Activated CD4-positive, alpha-beta memory T cell treated with anti-CD3 and anti-CD28 coated beads for 36 hours (primary cell): ENCODE data around the gene CNPY1. TPM values are rescaled to one million over a fixed set of nuclear protein-coding genes. Genes with fewer than 3 reads are reported as not detected.

ENCODE experiments used
- CTCF ChIA-PET: fragments of 350-600 bp; sonication (Branson Sonifier 250); formaldehyde crosslinking; loops from one replicate; lab custom pipeline; 2021; ENCODE audit warnings: antibody characterized with exemption, inconsistent platforms; lab: Charles Lee
- POLR2A ChIA-PET: fragments of 350-600 bp; sonication (Branson Sonifier 250); formaldehyde crosslinking; loops from one replicate; lab custom pipeline; 2021; ENCODE audit warnings: antibody characterized with exemption; lab: Charles Lee
- DNase-seq: peaks from one replicate; pipeline ENCODE4 v3.0.0-alpha.2; 2020
- H3K27ac Mint-ChIP-seq: one replicate; pipeline ENCODE4 v1.8.0; 2021; ENCODE audit warnings: mixed read lengths
- H3K27me3 Mint-ChIP-seq: one replicate; pipeline ENCODE4 v1.8.0; 2021; ENCODE audit warnings: mixed read lengths
- H3K36me3 Mint-ChIP-seq: one replicate; pipeline ENCODE4 v1.8.0; 2021; ENCODE audit warnings: mixed read lengths
- H3K4me1 Mint-ChIP-seq: one replicate; pipeline ENCODE4 v1.8.0; 2021; ENCODE audit warnings: low read depth, mixed read lengths
- H3K4me3 Mint-ChIP-seq: one replicate; pipeline ENCODE4 v1.8.0; 2021; ENCODE audit warnings: mild to moderate bottlenecking, mixed read lengths
- H3K9me3 Mint-ChIP-seq: one replicate; pipeline ENCODE4 v1.8.0; 2021; ENCODE audit warnings: mixed read lengths
- intact Hi-C: fragments of 100-400 bp; cut with micrococcal nuclease; formaldehyde crosslinking; loops from one replicate; pipeline ENCODE4 v1.15.1; 2023
- total RNA-seq, 2 experiments: library from RNA; stranded (reverse); gene quantifications; one replicate each; pipeline ENCODE4 v1.2.3, GENCODE V29; 2021

The CNPY1 gene
- total RNA-seq, 2 experiments from 2014 or later: not detected

GRCh38 chr7:155469311-155470185 is 76.8 kb downstream of the CNPY1 start:
- intact Hi-C loops: loop anchor here (2.0 to 10.0 kb wide), 2 partner anchors 17 to 265 kb away; no protein-coding TSS in a partner anchor
- ChIA-PET CTCF (no interaction called here), POLR2A (no interaction called here)
- Mint-ChIP-seq H3K36me3 (no peaks in the 10 kb centered on the region), H3K27me3 (peaks cover 82% of the 10 kb centered on the region), H3K4me1 (peaks cover 19% of the 10 kb centered on the region), H3K27ac (no peak overlapping the region), H3K4me3 (no peak overlapping the region), H3K9me3 (no peaks in the 10 kb centered on the region)
- no peak for DNase-seq

GRCh38 chr7:155468785-155469148 is 77.6 kb downstream of the CNPY1 start:
- H3K9me3 Mint-ChIP-seq: no peaks in the 10 kb centered on the region
- H3K4me1 Mint-ChIP-seq: peaks cover 19% of the 10 kb centered on the region
- ChIA-PET CTCF (no interaction called here), POLR2A (no interaction called here)
- H3K4me3 Mint-ChIP-seq: no peak overlapping the region
- peaks cover 80% of the 10 kb centered on the region for H3K27me3 Mint-ChIP-seq
- no peak overlapping the region for H3K27ac Mint-ChIP-seq
- no peak for DNase-seq
- no peaks in the 10 kb centered on the region for H3K36me3 Mint-ChIP-seq
- intact Hi-C loops: loop anchor here (2.0 kb wide), 1 partner anchor 16 kb away; no protein-coding TSS in a partner anchor

- ChIA-PET CTCF (no interaction called here), POLR2A (no interaction called here)
- intact Hi-C loops: loop anchor here (2.0 kb wide), 2 partner anchors 15 to 41 kb away; no protein-coding TSS in a partner anchor
- H3K36me3 Mint-ChIP-seq: no peaks in the 10 kb centered on the region
- H3K9me3 Mint-ChIP-seq: no peaks in the 10 kb centered on the region
- H3K27ac Mint-ChIP-seq: no peak overlapping the region
- H3K27me3 Mint-ChIP-seq: peaks cover 80% of the 10 kb centered on the region
- H3K4me3 Mint-ChIP-seq: no peak overlapping the region
- H3K4me1 Mint-ChIP-seq: peaks cover 19% of the 10 kb centered on the region
- DNase-seq: no peak
Observed at GRCh38 chr7:155467846-155468784, 78.2 kb downstream of the CNPY1 start.

- DNase-seq: peak; percentile 59
- Mint-ChIP-seq H3K4me3 (no peak overlapping the region), H3K9me3 (no peaks in the 10 kb centered on the region), H3K36me3 (no peaks in the 10 kb centered on the region), H3K27ac (no peak overlapping the region), H3K4me1 (peaks cover 19% of the 10 kb centered on the region), H3K27me3 (peaks cover 77% of the 10 kb centered on the region)
- ChIA-PET POLR2A (no interaction called here), CTCF (no interaction called here)
- intact Hi-C loops: loop anchor here (2.0 kb wide), 1 partner anchor 42 kb away; no protein-coding TSS in a partner anchor
Observed at GRCh38 chr7:155466814-155467733, 79.3 kb downstream of the CNPY1 start.

GRCh38 chr7:155466142-155466813 is 80.1 kb downstream of the CNPY1 start:
- ChIA-PET CTCF (interaction anchor here (1.1 kb wide), 1 partner anchor 10 kb away, joined by 3 read pairs; no protein-coding TSS in a partner anchor), POLR2A (no interaction called here)
- DNase-seq: no peak
- Mint-ChIP-seq H3K27ac (no peak overlapping the region), H3K9me3 (no peaks in the 10 kb centered on the region), H3K27me3 (peaks cover 78% of the 10 kb centered on the region), H3K4me3 (no peak overlapping the region), H3K36me3 (no peaks in the 10 kb centered on the region), H3K4me1 (peaks cover 19% of the 10 kb centered on the region)
- intact Hi-C loops: loop anchor here (2.0 kb wide), 1 partner anchor 43 kb away; no protein-coding TSS in a partner anchor

GRCh38 chr7:155465761-155466141 is 80.6 kb downstream of the CNPY1 start:
- DNase-seq: no peak
- Mint-ChIP-seq H3K4me1 (peaks cover 16% of the 10 kb centered on the region), H3K27ac (no peak overlapping the region), H3K36me3 (no peaks in the 10 kb centered on the region), H3K9me3 (no peaks in the 10 kb centered on the region), H3K27me3 (peaks cover 78% of the 10 kb centered on the region), H3K4me3 (no peak overlapping the region)
- CTCF ChIA-PET: interaction anchor here (1.1 kb wide), 1 partner anchor 9 kb away, joined by 3 read pairs; no protein-coding TSS in a partner anchor
- POLR2A ChIA-PET: no interaction called here
- intact Hi-C loops: loop anchor here (2.0 kb wide), 1 partner anchor 43 kb away; no protein-coding TSS in a partner anchor

- POLR2A ChIA-PET: no interaction called here
- intact Hi-C loops: no loop called here
- H3K27ac Mint-ChIP-seq: no peak overlapping the region
- H3K4me1 Mint-ChIP-seq: peaks cover 16% of the 10 kb centered on the region
- H3K4me3 Mint-ChIP-seq: no peak overlapping the region
- CTCF ChIA-PET: interaction anchor here (1.1 kb wide), 1 partner anchor 9 kb away, joined by 3 read pairs; no protein-coding TSS in a partner anchor
- no peaks in the 10 kb centered on the region for H3K36me3 Mint-ChIP-seq
- H3K9me3 Mint-ChIP-seq: no peaks in the 10 kb centered on the region
- DNase-seq: no peak
- peaks cover 78% of the 10 kb centered on the region for H3K27me3 Mint-ChIP-seq
Observed at GRCh38 chr7:155464948-155465739, 81.2 kb downstream of the CNPY1 start.

GRCh38 chr7:155464183-155464582 is 82.2 kb downstream of the CNPY1 start:
- no peaks in the 10 kb centered on the region for H3K9me3 Mint-ChIP-seq
- CTCF ChIA-PET: no interaction called here
- POLR2A ChIA-PET: no interaction called here
- H3K27ac Mint-ChIP-seq: no peak overlapping the region
- H3K27me3 Mint-ChIP-seq: peaks cover 79% of the 10 kb centered on the region
- H3K4me1 Mint-ChIP-seq: peaks cover 20% of the 10 kb centered on the region
- no peaks in the 10 kb centered on the region for H3K36me3 Mint-ChIP-seq
- intact Hi-C loops: no loop called here
- no peak overlapping the region for H3K4me3 Mint-ChIP-seq
- no peak for DNase-seq

GRCh38 chr7:155463114-155463811 is 83.1 kb downstream of the CNPY1 start:
- intact Hi-C loops: no loop called here
- Mint-ChIP-seq H3K9me3 (no peaks in the 10 kb centered on the region), H3K4me3 (no peak overlapping the region), H3K4me1 (peaks cover 17% of the 10 kb centered on the region), H3K27me3 (peaks cover 71% of the 10 kb centered on the region), H3K36me3 (no peaks in the 10 kb centered on the region), H3K27ac (no peak overlapping the region)
- DNase-seq: no peak
- ChIA-PET CTCF (no interaction called here), POLR2A (no interaction called here)

- H3K27me3 Mint-ChIP-seq: peaks cover 69% of the 10 kb centered on the region
- CTCF ChIA-PET: no interaction called here
Observed at GRCh38 chr7:155462163-155462735, 84.1 kb downstream of the CNPY1 start.

More at GRCh38 chr7:155462163-155462735, 84.1 kb downstream of the CNPY1 start:
- Mint-ChIP-seq H3K9me3 (no peaks in the 10 kb centered on the region), H3K4me3 (no peak overlapping the region), H3K27ac (no peak overlapping the region), H3K4me1 (peaks cover 15% of the 10 kb centered on the region), H3K36me3 (no peaks in the 10 kb centered on the region)
- POLR2A ChIA-PET: no interaction called here
- intact Hi-C loops: no loop called here
- DNase-seq: no peak
